Stimulated activated naive CD8-positive, alpha-beta T cell treated with anti-CD3 and anti-CD28 coated beads, Interleukin-15, amount 100 ng/mL, for 72 hours (primary cell): ENCODE data around the gene ARID4A.
"Not testable (repeated sequence)": the region's sequence is repeated elsewhere in the genome, so short reads cannot be mapped to it uniquely, and the experiment has no call there.

ENCODE experiments used
- ATAC-seq: fragments of 150-1000 bp; cut with Tn5 transposase; 2 replicates; pipeline ENCODE4 v1.10.0; 2021; ENCODE audit warnings: mild to moderate bottlenecking, moderate library complexity
- DNase-seq, 2 donors: peaks; one replicate each; pipeline ENCODE4 v3.0.0; 2021 to 2022
- H3K27ac Mint-ChIP-seq, 2 donors: one replicate each; pipeline ENCODE4 v1.8.0; 2022; ENCODE audit warnings: mild to moderate bottlenecking in 2 of 2, mixed read lengths in 2 of 2, moderate library complexity in 2 of 2
- H3K27me3 Mint-ChIP-seq: one replicate; pipeline ENCODE4 v1.8.0; 2022; ENCODE audit warnings: mixed read lengths
- H3K4me1 Mint-ChIP-seq: one replicate; pipeline ENCODE4 v1.8.0; 2022; ENCODE audit warnings: mild to moderate bottlenecking, mixed read lengths
- H3K4me3 Mint-ChIP-seq, 2 donors: one replicate each; pipeline ENCODE4 v1.8.0; 2022; ENCODE audit warnings: mild to moderate bottlenecking in 2 of 2, mixed read lengths in 2 of 2, moderate library complexity in 1 of 2
- H3K9me3 Mint-ChIP-seq, 2 donors: one replicate each; pipeline ENCODE4 v1.8.0; 2022; ENCODE audit warnings: mixed read lengths in 2 of 2

The ARID4A gene

DNA sequence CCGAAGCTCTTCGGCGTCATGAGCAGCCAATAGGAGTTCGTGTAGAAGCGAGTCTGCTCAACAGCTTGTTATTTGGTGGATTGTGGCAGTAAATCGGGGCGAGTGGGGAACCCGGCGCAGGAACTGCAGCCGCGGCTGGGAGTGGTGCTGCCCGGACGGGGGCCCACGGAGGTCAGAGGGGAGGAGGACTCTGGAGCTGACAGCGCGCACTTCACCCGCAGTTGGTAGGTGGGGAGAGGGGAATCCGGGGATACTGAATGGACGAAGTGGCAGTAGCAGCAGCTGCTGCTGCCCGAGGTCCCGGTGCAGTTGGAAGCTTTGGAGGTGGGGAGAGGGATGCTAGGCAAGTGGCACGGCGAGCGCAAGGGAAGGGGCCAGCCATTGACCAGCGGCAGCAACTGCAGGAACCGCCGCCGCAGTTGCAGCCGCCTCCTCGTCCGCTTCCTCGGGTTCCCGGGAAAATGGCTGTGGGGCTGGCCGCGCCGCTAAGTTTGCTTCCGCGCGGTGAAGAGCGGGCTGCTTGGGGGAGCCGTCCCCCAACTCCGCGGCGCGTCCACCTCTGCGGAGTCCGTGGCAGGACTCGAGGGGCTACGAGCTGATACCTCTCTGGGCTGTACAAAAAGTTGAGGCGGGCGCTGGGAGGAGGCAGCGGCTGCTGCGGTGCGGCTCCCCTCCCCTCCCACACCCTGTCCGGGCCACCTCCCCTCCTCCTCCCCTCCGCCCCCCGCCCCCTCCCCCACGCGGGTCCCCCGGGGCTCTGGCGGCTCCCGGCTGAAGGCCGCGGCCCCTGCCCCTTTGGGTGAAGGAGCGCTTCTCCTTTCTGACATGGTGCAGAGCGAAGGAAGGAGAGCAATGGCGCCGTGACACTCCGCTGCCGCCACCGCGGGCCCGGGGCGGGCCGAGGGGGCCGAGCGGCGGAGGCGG is at the start of gene ARID4A:
ARID4A (plus strand) TSS at position 79 of the 924 bp plus-strand sequence. CDS start 1,300 bp downstream, outside the sequence.
- H3K4me1 Mint-ChIP-seq, result peaks cover 20% of the 10 kb centered on the region
- DNase-seq (peak; percentile 27 to 36), ATAC-seq (peak; percentile 10)
- H3K27ac Mint-ChIP-seq, result no peak within 1 kb of the TSS
- H3K27me3 Mint-ChIP-seq, result no peaks in the 10 kb centered on the region
- H3K4me3 Mint-ChIP-seq, result peak within 1 kb of the TSS; percentile 96 to 98
- H3K9me3 Mint-ChIP-seq, result no peaks in the 10 kb centered on the region

DNA sequence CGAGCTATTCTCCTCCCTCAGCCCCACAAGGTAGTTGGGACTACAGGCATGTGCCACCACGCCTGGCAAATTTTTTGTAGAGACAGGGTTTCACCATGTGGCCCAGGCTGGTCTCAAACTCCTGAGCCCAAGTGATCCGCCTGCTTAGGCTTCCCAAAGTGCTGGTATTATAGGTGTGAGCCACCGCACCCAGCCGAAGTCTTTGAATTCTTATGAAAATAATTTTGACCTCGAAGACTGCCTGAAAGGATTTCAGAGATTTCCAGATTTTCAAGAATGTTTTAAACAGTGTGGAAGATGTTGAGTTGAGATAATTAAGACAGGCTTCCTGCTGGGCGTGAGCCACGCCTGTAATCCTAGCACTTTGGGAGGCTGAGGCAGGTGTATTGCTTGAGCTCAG is 48.7 kb upstream of the ARID4A start:
- DNase-seq (no peak), ATAC-seq (no peak)
- Mint-ChIP-seq H3K27ac (no peak overlapping the region), H3K27me3 (no peaks in the 10 kb centered on the region), H3K4me3 (no peak overlapping the region), H3K9me3 (no peaks in the 10 kb centered on the region), H3K4me1 (peaks cover 33% of the 10 kb centered on the region)

DNA sequence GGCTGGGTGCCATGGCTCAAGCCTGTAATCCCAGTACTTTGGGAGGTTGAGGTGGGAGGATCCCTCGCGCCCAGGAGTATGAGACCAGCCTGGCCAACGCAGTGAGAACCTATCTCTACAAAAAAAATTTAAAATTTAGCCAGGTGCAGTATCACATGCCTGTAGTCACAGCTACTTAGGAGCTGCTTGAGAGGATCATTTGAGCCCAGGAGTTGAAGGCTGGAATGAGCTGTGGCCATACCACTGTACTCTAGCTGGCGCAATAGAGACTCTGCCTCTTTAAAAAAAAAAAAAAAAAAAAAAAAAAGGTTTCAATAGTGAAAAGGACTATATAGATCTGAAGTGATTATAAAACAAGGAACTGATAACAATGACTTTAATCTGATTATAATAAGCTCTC is 40.2 kb upstream of the ARID4A start:
- H3K27ac Mint-ChIP-seq, result no peak overlapping the region
- DNase-seq, result no peak
- H3K27me3 Mint-ChIP-seq, result no peaks in the 10 kb centered on the region
- H3K4me3 Mint-ChIP-seq, result no peak overlapping the region
- ATAC-seq, result peak; percentile 49
- H3K4me1 Mint-ChIP-seq, result no peaks in the 10 kb centered on the region
- no peaks in the 10 kb centered on the region for H3K9me3 Mint-ChIP-seq

GRCh38 chr14:58262005-58262404 is 36.4 kb upstream of the ARID4A start:
- H3K4me1 Mint-ChIP-seq, H3K27me3 Mint-ChIP-seq, DNase-seq, ATAC-seq, H3K9me3 Mint-ChIP-seq, H3K4me3 Mint-ChIP-seq: not testable (repeated sequence)
- H3K27ac Mint-ChIP-seq, result peak overlapping the region in 1 of 2 donors; percentile 74

- ATAC-seq, result no peak
Measured at GRCh38 chr14:58265401-58265800, 33.0 kb upstream of the ARID4A start.

GRCh38 chr14:58270628-58271027 is 27.7 kb upstream of the ARID4A start:
- DNase-seq (no peak), ATAC-seq (no peak)
- Mint-ChIP-seq H3K4me3 (no peak overlapping the region), H3K27me3 (no peaks in the 10 kb centered on the region), H3K9me3 (no peaks in the 10 kb centered on the region), H3K27ac (no peak overlapping the region), H3K4me1 (peaks cover 22% of the 10 kb centered on the region)

More at GRCh38 chr14:58265401-58265800, 33.0 kb upstream of the ARID4A start:
- Mint-ChIP-seq H3K27ac (peak overlapping the region; percentile 30 to 84), H3K27me3 (no peaks in the 10 kb centered on the region), H3K4me1 (peaks cover 6% of the 10 kb centered on the region), H3K9me3 (no peaks in the 10 kb centered on the region), H3K4me3 (no peak overlapping the region)
- no peak for DNase-seq

DNA sequence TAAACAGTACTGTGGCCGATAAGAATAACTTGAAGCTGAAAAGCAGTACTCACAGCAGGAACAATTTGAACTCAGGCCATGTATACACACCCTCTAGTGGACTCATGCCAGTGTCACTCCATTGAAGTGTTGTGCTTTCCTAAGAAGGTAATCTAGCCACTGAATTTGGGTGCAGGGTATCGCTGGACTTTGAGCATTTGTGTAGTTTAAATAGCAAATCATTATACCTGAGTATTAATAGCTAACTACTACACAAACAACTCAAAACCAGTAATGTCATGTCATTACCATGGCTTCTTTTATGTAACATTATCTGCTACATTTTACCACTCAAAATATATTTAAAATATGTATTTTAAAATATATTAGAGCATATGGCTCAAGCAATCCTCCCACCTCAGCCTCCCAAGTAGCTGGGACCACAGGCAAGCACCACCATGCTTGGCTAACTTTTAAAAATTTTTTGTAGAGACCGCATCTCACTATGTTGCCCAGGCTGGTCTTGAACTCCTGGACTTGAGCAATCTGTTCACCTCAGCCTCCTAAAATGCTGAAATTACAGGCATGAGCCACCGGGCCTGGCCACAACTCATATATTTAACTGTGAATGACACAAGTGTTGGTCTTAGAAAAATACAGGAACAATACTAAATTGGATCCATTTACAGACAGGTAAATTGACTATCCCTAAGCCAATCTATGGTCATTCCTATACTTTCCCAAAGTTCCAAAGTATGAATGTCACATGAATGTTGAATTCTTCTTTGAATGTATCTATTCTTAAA is 25.6 kb upstream of the ARID4A start:
- Mint-ChIP-seq H3K27me3 (no peaks in the 10 kb centered on the region), H3K27ac (no peak overlapping the region), H3K9me3 (no peaks in the 10 kb centered on the region), H3K4me3 (no peak overlapping the region), H3K4me1 (peaks cover 37% of the 10 kb centered on the region)
- DNase-seq, result no peak
- ATAC-seq, result no peak

GRCh38 chr14:58274881-58275280 is 23.5 kb upstream of the ARID4A start:
- no peaks in the 10 kb centered on the region for H3K27me3 Mint-ChIP-seq
- peak overlapping the region in 1 of 2 donors; percentile 80 for H3K27ac Mint-ChIP-seq
- H3K4me3 Mint-ChIP-seq, result peak overlapping the region; percentile 10 to 55
- H3K9me3 Mint-ChIP-seq, result no peaks in the 10 kb centered on the region
- DNase-seq, result no peak
- peaks cover 49% of the 10 kb centered on the region for H3K4me1 Mint-ChIP-seq
- no peak for ATAC-seq

DNA sequence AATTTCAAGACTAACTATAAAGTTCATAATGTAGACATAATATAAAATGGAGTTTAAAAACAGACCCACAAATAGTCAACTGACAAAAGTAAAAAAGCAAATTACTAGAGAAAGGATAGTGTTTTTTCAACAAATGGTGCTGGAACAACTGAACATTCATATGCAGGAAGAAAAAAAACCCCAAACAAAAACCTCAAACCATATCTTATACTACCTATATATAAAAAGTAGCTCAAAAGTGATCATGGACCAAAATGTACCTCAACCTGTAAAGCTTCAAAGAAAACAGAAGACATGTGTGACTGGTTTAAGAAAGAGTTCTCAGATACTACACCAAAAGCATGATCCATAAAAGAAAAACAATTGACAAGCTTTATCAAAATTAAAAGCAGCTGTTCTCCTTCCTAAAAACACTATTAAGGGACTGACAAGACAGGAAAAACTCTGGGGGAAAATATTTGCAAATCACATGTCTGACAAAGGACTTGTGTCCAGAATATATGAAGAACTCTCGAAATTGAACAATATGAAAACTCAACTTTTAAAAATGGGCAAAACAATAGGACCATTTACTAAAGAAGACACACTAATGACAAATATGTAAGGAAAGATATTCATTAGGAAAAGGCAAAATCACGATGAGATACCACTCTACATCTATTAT is 22.7 kb upstream of the ARID4A start:
- DNase-seq (no peak), ATAC-seq (peak; percentile 59)
- Mint-ChIP-seq H3K27me3 (no peaks in the 10 kb centered on the region), H3K4me3 (peak overlapping the region; percentile 33 to 47), H3K9me3 (no peaks in the 10 kb centered on the region), H3K4me1 (peaks cover 57% of the 10 kb centered on the region), H3K27ac (peak overlapping the region; percentile 23 to 29)

DNA sequence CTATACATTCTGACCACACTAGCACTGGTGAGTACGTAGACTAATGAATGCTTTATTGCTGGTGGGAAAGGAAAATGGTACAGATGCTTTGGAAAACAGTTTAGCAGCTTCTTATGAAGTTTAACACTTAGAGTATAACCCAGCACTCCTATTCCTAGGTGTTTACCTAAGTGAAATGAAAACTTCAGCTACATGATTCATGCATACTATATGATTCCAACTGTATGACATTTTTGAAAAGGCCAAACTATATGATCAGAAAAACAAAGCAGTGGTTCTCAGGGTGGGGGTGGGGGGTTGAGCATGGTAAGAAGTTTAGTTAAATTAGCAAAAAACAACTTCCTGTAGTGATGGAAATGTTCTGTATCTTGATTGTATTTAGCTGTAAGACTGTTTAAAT is 22.1 kb upstream of the ARID4A start:
- Mint-ChIP-seq H3K4me3 (no peak overlapping the region), H3K4me1 (peaks cover 63% of the 10 kb centered on the region), H3K27ac (no peak overlapping the region), H3K27me3 (no peaks in the 10 kb centered on the region), H3K9me3 (no peaks in the 10 kb centered on the region)
- peak; percentile 44 for ATAC-seq
- no peak for DNase-seq

DNA sequence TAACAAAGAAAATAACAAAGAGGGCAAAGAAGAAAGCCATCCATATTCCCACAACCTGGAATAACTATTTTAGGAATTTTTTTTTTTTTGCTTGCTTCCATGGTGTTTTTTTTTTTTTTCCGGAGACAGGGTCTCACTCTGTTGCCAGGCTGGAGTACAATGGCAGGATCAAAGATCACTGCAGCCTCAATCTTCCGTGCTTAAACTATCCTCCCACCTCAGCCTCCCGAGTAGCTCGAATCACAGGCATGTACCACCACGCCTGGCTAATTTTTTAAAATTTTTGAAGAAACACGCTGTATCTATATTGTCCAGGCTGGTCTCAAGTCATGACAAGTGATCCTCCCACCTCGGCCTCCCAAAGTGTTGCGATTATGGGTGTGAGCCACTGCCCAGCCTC is 20.2 kb upstream of the ARID4A start:
- DNase-seq (no peak), ATAC-seq (no peak)
- Mint-ChIP-seq H3K9me3 (no peaks in the 10 kb centered on the region), H3K4me1 (peaks cover 82% of the 10 kb centered on the region), H3K27me3 (no peaks in the 10 kb centered on the region), H3K4me3 (no peak overlapping the region), H3K27ac (no peak overlapping the region)

- Mint-ChIP-seq H3K4me3 (peak overlapping the region; percentile 71 to 81), H3K9me3 (no peaks in the 10 kb centered on the region), H3K4me1 (peaks cover 84% of the 10 kb centered on the region), H3K27me3 (no peaks in the 10 kb centered on the region), H3K27ac (peak overlapping the region; percentile 87 to 91)
- ATAC-seq (peak; percentile 92), DNase-seq (peak; percentile 17 to 37)
Measured at GRCh38 chr14:58280954-58281787, 17.2 kb upstream of the ARID4A start.

GRCh38 chr14:58281969-58282368 is 16.4 kb upstream of the ARID4A start:
- Mint-ChIP-seq H3K4me3 (peak overlapping the region; percentile 51 to 81), H3K27me3 (no peaks in the 10 kb centered on the region), H3K9me3 (no peaks in the 10 kb centered on the region), H3K4me1 (peaks cover 76% of the 10 kb centered on the region), H3K27ac (peak overlapping the region; percentile 19 to 87)
- no peak for ATAC-seq
- no peak for DNase-seq

DNA sequence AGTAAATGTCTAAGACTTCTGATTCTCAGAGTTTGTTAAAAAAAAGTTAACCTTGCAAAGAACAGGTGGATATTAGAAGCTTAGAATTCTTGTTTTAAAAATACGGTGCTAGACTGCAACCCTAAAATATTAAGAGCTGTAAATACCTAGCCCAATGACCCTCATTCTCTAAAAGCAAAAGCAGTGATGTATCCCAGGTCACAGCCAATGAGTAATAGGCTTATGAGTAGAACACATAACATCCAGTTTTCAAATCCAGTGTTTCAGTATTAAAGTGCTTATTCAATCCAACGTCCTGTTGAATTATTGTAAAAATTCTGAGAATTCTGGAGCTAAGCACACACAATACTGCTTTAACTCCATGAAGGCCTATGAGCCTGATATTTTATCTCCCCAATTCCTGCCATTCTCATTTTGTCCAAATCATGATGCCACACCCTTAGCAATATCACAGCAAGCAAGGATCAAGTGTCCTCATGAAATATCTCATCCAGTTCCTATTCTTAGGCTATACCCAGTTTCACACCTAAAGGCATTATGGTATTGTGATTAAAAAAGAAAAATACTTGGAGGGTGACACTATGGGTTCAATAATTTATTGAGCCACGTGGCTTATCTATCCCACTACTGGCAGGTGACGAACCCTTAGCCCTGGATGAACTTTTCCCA is 15.3 kb upstream of the ARID4A start:
- peaks cover 71% of the 10 kb centered on the region for H3K4me1 Mint-ChIP-seq
- no peak for ATAC-seq
- no peaks in the 10 kb centered on the region for H3K9me3 Mint-ChIP-seq
- H3K4me3 Mint-ChIP-seq, result peak overlapping the region in 1 of 2 donors; percentile 39
- peak overlapping the region in 1 of 2 donors; percentile 86 for H3K27ac Mint-ChIP-seq
- DNase-seq, result no peak
- H3K27me3 Mint-ChIP-seq, result no peaks in the 10 kb centered on the region
